ENCODE results near the gene CIDEB.
A peak's percentile ranks its signal among the peaks of the same experiment; 100 is the strongest.

CIDEB gene

GRCh38 chr14:24312736-24313507 lies 5.1 kb upstream of the CIDEB start:
- DNase-seq: no peak

DNA sequence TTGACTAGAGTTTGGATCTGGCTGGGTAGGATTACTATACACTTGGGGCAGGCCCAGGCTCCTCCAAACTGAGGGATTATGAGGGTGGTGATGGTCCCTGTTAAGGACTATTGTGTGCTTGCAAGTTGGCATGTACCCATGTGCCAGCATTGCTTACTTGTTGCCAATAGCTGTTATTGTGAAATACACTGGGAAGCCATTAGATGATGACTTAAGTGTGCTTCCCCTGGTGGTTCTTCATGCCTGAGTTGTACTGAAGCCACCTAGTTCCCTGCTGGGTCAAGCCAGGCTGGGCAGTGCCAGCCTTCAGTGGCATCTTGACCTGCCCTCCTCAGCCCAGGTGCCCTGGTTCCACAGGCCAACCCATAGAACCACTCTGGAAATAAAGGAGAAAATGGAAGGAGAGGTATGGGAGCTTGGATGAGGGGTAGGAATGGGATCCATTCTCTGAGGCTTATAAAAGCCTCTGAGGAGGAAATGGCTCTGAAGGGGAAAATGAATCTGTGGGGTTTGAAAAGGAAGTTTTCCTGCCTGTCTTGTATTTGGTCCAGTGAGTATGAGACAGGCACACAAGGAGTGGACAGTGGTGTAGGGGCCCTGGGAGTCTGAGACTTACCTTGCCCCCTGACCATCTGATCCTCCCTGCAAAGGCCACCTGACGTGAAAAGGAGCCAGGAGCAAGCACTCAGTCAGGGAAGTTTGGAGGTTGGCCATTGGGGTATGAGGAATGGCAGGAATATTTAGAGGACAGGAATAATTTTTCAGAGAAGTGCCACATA lies 4.2 kb upstream of the CIDEB start:
- no peak for DNase-seq

GRCh38 chr14:24310646-24311604 lies 3.1 kb upstream of the CIDEB start, which contains the start of gene LTB4R:
LTB4R (plus strand) TSS chr14:24311502; CDS start chr14:24315652, 4,150 bp downstream.
- DNase-seq: no peak

DNA sequence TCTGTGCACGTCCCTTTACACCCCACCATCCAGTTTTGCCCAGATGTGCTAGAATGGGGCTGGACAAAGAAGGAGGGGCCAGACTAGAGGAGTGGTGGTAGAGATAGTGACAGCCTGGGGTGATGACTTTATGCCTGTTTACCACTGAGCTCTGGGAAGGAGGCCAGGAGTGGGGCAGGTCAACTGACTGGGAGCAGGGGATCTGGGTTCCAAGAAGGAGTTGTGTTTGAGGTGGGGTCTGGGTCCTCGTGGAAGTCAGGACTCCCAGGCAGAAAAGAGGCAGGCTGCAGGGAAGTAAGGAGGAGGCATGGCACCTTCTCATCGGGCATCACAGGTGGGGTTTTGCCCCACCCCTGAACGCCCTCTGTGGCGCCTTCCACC lies 2.5 kb upstream of the CIDEB start:
- DNase-seq: no peak

DNA sequence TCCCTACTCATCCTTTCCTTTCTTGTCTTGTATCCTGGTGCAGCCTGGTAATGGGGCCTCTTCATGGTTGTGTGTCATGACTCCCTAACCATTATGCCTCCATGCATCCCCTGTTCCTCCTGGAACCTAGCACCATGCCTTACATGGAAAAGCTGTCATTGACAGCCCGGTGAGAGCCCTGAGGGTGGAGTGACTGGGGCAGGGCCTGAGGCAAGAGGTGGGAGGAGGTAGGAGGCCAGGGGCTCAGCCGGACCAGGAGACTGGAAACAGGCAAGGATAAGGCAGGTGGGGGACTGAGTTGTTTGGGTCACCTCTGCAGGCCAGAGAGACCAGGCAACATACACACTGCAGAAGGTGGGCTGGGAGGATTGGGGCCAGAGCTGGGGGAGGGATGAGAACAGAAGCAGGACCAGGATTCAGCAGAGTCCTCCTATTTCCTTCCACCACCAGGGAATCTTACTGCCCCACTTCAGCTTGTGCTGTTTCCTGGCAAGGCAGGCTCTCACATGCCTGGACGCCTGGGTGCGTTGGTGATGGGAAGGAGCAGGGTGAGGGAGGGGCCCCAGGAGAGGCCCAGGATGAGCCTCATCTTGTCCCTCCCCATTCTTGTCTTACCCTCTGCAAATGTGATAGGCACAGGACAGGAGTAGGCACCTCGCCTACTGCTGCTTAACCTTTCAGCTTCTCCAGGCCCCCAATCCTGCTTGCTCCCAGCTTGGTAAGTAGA lies 1.9 kb upstream of the CIDEB start, which contains the start of gene LTB4R2:
Gene LTB4R2, plus strand, starts transcription at position 603 of the 727 bp plus-strand sequence. CDS start 525 bp downstream, outside the sequence.
- DNase-seq: no peak

- no peak for DNase-seq
These were observed 756 bp upstream of the CIDEB start for GRCh38 chr14:24308342-24309124.

GRCh38 chr14:24307156-24307574 lies 612 bp downstream of the CIDEB start:
- no peak for DNase-seq

- DNase-seq: no peak
These were observed 3.8 kb downstream of the CIDEB start for GRCh38 chr14:24304019-24304387.

GRCh38 chr14:24300326-24300980 lies 7.3 kb downstream of the CIDEB start:
- no peak for DNase-seq

DNA sequence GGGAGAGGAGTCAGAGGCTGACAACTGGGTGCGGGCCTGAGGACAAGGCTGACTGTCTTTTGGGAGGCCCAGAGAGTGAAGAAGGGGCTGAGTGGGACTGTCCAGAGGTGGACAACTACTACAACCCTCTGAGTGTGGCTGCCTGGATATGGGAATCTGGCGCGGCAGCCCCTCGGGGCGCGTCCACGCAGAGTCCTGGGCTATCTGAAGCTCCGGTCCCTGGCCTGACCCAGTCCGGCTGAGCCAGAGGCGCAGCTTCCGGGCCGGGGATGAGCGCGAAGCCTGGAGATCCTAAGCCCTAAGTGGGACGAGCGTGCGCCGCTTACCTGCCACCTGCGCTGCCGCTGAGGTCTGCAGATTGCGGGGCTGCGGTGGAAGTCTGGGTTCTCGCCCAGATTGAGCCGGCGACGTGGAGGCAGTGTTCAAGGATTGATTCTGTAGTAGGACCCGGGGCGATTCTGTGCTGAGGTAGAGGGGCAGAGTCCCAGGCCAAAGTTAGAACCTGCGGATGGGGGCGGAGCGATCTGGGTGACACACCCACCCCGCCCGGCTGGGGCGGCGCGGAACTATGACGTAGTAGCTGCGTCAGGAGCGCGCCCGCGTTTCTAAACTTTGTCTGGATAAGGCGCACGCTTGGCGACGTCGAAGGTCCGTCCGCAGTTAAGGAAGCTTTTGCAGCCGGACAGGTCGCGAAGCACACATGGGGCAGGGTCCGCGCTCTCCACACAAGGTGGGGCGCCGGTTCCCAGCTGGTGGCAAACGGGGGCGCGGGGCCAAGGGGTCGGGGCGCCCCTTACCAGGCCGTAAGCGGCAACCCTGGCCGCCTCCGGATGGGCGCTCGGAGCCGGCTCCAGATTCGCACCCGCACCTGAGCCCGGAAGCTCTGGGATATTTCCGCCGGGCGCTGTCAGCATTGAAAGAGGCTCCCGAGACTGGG lies 8.3 kb downstream of the CIDEB start, which contains the start of the genes DHRS1 and NOP9:
Gene DHRS1, minus strand, starts transcription at position 526 of the 937 bp plus-strand sequence. CDS start 674 bp downstream, outside the sequence.
Gene NOP9, plus strand, starts transcription at position 596 of the 937 bp plus-strand sequence. Its CDS starts 105 bp downstream, at position 701.
- peak; percentile 60 for DNase-seq

GRCh38 chr14:24298892-24299254 lies 8.9 kb downstream of the CIDEB start:
- peak; percentile 16 for DNase-seq

DNA sequence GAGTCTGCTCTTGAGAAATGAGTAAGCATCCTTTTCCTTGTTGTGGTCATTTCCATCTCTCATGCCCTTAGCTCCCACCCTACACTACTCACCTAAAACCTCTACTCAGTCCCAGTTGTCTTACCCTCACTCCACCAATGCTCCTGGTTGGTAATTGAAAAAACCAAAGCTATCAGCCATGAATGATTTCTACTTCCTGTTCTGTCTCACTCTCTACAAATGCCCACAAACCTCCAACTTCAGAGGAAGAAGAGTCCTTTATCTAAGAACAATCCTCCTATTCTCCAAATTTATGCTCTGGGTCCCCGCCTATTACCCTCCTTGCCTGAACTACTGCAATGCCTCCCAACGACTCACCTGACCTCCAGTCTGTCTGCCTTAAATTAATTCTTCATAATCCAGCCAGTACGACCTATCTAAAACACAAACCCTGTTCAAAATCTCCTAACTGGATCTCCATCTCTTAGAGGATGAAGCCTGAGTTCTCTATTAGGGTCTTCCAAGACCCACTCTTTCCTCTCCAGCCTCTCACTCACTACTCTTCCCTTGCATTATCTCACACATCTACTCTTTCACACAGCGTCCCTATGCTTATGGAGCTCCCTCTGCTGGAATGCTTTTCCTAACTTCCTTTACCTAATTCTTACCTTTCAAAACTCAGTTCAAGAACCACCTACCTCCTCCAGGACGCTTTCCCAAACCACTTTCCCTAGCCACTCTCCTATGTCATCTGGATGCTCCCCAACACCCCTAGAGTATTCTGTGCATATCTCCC lies 10.4 kb downstream of the CIDEB start:
- no peak for DNase-seq

- peak; percentile 37 for DNase-seq
These were observed 11.2 kb downstream of the CIDEB start for GRCh38 chr14:24296341-24297157.

GRCh38 chr14:24293525-24293924 lies 14.3 kb downstream of the CIDEB start:
- no peak for DNase-seq

GRCh38 chr14:24292118-24292807 lies 15.5 kb downstream of the CIDEB start:
- DNase-seq: no peak

DNA sequence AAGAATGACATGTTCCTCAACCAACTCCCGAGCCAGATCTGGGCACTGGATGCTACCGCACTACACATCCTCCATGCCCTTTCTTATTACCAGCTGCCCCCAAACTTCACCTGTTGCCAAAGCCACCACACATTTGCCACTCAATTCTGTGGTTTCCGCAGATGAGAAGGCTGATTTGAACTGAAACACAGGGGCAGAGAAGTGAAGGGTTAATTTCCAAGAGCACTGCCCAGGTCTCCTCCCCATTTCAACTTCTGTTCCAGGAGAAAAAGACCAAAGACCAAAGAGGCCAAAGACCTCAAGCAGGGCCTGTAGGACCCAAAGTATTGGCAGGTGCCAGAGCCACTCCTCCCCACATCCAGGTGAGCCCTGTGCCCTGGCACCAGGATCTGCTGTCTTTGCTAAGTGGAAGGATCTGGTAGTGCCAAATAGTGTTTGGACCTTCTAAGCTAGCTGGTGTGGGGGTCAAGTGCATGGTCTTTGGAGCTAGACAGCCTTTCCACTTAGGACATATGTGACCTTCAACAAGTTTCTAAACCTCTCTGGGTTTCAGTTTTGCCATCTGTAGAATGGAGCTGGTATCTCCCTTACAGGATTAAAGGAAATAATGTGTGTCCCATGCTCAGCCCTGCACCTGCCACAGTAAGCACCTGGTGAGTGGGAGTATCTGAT lies 16.2 kb downstream of the CIDEB start:
- DNase-seq: no peak
